DND-41 (cell line): ENCODE results near the gene CFHR2.

Experiments
- CTCF ChIP-seq: IDR thresholded peaks from 2 replicates; pipeline ENCODE4 v1.5.1; 2012; ENCODE audit warnings: borderline replicate concordance, low read length, moderate library complexity, mild to moderate bottlenecking; ENCODE audit not compliant: poor library complexity, severe bottlenecking; ENCODE audit errors: extremely low read depth
- EZH2 ChIP-seq: IDR thresholded peaks from 3 replicates; pipeline ENCODE4 v1.6.1; 2012; ENCODE audit warnings: borderline replicate concordance, low read depth, mild to moderate bottlenecking, moderate library complexity, low read length, inconsistent platforms; ENCODE audit not compliant: severe bottlenecking

DNA sequence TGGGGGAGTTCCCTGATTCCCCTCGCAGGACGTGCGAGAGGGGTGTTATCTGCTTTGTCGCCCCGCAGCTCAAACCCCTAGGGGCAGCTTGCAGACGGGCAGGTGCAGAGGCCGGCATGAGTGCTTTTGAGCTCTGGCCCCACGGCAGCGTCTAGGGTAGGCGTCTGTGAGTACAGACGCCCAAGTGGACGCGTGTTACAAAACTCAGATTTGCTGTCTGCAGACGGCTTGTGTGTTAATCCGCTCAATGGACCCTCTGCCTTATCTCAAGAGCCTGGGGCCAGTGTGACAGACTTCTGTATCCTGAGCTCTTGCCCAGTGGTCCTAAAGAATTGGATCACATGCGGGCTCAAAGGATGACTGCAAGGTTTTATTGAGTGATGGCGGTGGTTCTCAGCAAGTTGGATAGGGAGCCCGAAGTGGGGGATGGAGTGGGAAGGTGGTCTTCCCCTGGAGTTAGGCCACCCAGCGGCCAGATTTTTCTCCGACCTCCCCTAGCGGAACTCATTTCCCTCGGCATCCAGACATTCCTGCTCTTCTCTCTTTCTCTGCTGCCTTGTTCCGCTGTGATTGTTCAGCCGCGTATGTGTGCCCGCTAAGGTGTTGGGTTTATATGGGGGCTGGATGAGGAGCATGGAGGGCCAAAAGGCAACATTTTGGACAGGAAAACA, 46.2 kb upstream of the CFHR2 start:
- TF ChIP-seq CTCF (no peak), EZH2 (no peak)
